Upper lobe of left lung (tissue), 4 donors: ENCODE results near the gene KCNMA1.

Experiments used
- POLR2A ChIP-seq, 4 donors: fragments of 450-650 bp; IDR thresholded peaks; one replicate each; pipeline ENCODE4 v1.5.1; 2016 to 2017; ENCODE audit warnings: antibody characterized with exemption in 4 of 4, mild to moderate bottlenecking in 2 of 4
- TF ChIP-seq, protein P1 (sequence below), 6 experiments: fragments of 450-650 bp in 4 of 6; fragments of 200-600 bp in 2 of 6; sonication (generic) in 2 of 6; IDR thresholded peaks; one replicate each; pipeline ENCODE4 v1.5.1; 2016 to 2019; ENCODE audit warnings: antibody characterized with exemption in 6 of 6

GRCh38 chr10:77444041-77444440 is 193.6 kb downstream of the KCNMA1 start:
- TF ChIP-seq POLR2A (IDR thresholded peaks at IDR 0.05) = no peak
- TF ChIP-seq, protein P1, sequence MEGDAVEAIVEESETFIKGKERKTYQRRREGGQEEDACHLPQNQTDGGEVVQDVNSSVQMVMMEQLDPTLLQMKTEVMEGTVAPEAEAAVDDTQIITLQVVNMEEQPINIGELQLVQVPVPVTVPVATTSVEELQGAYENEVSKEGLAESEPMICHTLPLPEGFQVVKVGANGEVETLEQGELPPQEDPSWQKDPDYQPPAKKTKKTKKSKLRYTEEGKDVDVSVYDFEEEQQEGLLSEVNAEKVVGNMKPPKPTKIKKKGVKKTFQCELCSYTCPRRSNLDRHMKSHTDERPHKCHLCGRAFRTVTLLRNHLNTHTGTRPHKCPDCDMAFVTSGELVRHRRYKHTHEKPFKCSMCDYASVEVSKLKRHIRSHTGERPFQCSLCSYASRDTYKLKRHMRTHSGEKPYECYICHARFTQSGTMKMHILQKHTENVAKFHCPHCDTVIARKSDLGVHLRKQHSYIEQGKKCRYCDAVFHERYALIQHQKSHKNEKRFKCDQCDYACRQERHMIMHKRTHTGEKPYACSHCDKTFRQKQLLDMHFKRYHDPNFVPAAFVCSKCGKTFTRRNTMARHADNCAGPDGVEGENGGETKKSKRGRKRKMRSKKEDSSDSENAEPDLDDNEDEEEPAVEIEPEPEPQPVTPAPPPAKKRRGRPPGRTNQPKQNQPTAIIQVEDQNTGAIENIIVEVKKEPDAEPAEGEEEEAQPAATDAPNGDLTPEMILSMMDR (IDR thresholded peaks at IDR 0.05) = no peak
